ENCODE data around the gene PINK1. TPM values are rescaled to one million over a fixed set of nuclear protein-coding genes. Genes with fewer than 3 reads are reported as not detected.

The PINK1 gene
- total RNA-seq, 1 experiment from 2014 or later, result 7.2 TPM

- no peaks in the 10 kb centered on the region for H3K4me1 ChIP-seq (ENCODE audit: insufficient read depth, low read length, poor library complexity, severe bottlenecking)
- no peaks in the 10 kb centered on the region for H3K27me3 ChIP-seq (replicated peaks; ENCODE audit: insufficient read depth, low read depth, low read length, poor library complexity)
- no peak for DNase-seq (ENCODE audit: low spot score)
- ChIA-PET POLR2A (ENCODE audit: low non-redundant PET) (no interaction called here), CTCF (no interaction called here)
- no peaks in the 10 kb centered on the region for H3K9me3 ChIP-seq (ENCODE audit: low read depth, low read length, poor library complexity, severe bottlenecking)
- no peak overlapping the region for H3K27ac ChIP-seq (ENCODE audit: low read depth, low read length, poor library complexity, severe bottlenecking)
- no peak overlapping the region for H3K4me3 ChIP-seq (ENCODE audit: low read depth, low read length, poor library complexity, severe bottlenecking)
- no peak for TF ChIP-seq EZH2 (IDR thresholded peaks at IDR 0.05; ENCODE audit: borderline replicate concordance, low read depth, low read length, poor library complexity, severe bottlenecking)
- TF ChIP-seq CTCF (conservative IDR thresholded peaks at IDR 0.05; ENCODE audit: low read depth, low read length), result no peak
- intact Hi-C loops (cut with micrococcal nuclease; ENCODE audit: unreplicated experiment), result no loop called here
- H3K36me3 ChIP-seq (ENCODE audit: insufficient read depth, low read length, poor library complexity, severe bottlenecking), result no peaks in the 10 kb centered on the region
- no TSS peak for BruUV-seq (replicated peaks)
Observed at GRCh38 chr1:20611652-20612051, 21.6 kb upstream of the PINK1 start.

- no TSS peak for BruUV-seq (replicated peaks)
- H3K27ac ChIP-seq (ENCODE audit: low read depth, low read length, poor library complexity, severe bottlenecking), result no peak overlapping the region
- H3K4me1 ChIP-seq (ENCODE audit: insufficient read depth, low read length, poor library complexity, severe bottlenecking), result no peaks in the 10 kb centered on the region
- no peaks in the 10 kb centered on the region for H3K9me3 ChIP-seq (ENCODE audit: low read depth, low read length, poor library complexity, severe bottlenecking)
- intact Hi-C loops (cut with micrococcal nuclease; ENCODE audit: unreplicated experiment), result no loop called here
- H3K4me3 ChIP-seq (ENCODE audit: low read depth, low read length, poor library complexity, severe bottlenecking), result no peak overlapping the region
- no peak for TF ChIP-seq EZH2 (IDR thresholded peaks at IDR 0.05; ENCODE audit: borderline replicate concordance, low read depth, low read length, poor library complexity, severe bottlenecking)
- no peak for TF ChIP-seq CTCF (conservative IDR thresholded peaks at IDR 0.05; ENCODE audit: low read depth, low read length)
- no peaks in the 10 kb centered on the region for H3K27me3 ChIP-seq (replicated peaks; ENCODE audit: insufficient read depth, low read depth, low read length, poor library complexity)
- no peak for DNase-seq (ENCODE audit: low spot score)
- CTCF ChIA-PET, result no interaction called here
- POLR2A ChIA-PET (ENCODE audit: low non-redundant PET), result no interaction called here
- H3K36me3 ChIP-seq (ENCODE audit: insufficient read depth, low read length, poor library complexity, severe bottlenecking), result no peaks in the 10 kb centered on the region
Observed at GRCh38 chr1:20612221-20612746, 21.0 kb upstream of the PINK1 start.

- intact Hi-C loops (cut with micrococcal nuclease; ENCODE audit: unreplicated experiment), result no loop called here
- no TSS peak for BruUV-seq (replicated peaks)
Observed at GRCh38 chr1:20614131-20614579, 19.1 kb upstream of the PINK1 start.

More at GRCh38 chr1:20614131-20614579, 19.1 kb upstream of the PINK1 start:
- CTCF ChIA-PET, result no interaction called here
- Histone ChIP-seq H3K27ac (ENCODE audit: low read depth, low read length, poor library complexity, severe bottlenecking) (no peak overlapping the region), H3K36me3 (ENCODE audit: insufficient read depth, low read length, poor library complexity, severe bottlenecking) (no peaks in the 10 kb centered on the region), H3K4me3 (ENCODE audit: low read depth, low read length, poor library complexity, severe bottlenecking) (no peak overlapping the region), H3K4me1 (ENCODE audit: insufficient read depth, low read length, poor library complexity, severe bottlenecking) (no peaks in the 10 kb centered on the region), H3K9me3 (ENCODE audit: low read depth, low read length, poor library complexity, severe bottlenecking) (no peaks in the 10 kb centered on the region), H3K27me3 (replicated peaks; ENCODE audit: insufficient read depth, low read depth, low read length, poor library complexity) (no peaks in the 10 kb centered on the region)
- no peak for TF ChIP-seq CTCF (conservative IDR thresholded peaks at IDR 0.05; ENCODE audit: low read depth, low read length)
- TF ChIP-seq EZH2 (IDR thresholded peaks at IDR 0.05; ENCODE audit: borderline replicate concordance, low read depth, low read length, poor library complexity, severe bottlenecking), result no peak
- POLR2A ChIA-PET (ENCODE audit: low non-redundant PET), result interaction anchor here (0.6 kb wide), 1 partner anchor 104 kb away, joined by 4 read pairs; the partner anchor contains the start of gene KIF17
- DNase-seq (ENCODE audit: low spot score), result no peak
